ENCODE measurements around the gene REEP2. TPM values are rescaled to one million over a fixed set of nuclear protein-coding genes. Genes with fewer than 3 reads are reported as not detected.

The REEP2 gene
- total RNA-seq, 1 experiment from 2014 or later, result 49.0 TPM

DNA sequence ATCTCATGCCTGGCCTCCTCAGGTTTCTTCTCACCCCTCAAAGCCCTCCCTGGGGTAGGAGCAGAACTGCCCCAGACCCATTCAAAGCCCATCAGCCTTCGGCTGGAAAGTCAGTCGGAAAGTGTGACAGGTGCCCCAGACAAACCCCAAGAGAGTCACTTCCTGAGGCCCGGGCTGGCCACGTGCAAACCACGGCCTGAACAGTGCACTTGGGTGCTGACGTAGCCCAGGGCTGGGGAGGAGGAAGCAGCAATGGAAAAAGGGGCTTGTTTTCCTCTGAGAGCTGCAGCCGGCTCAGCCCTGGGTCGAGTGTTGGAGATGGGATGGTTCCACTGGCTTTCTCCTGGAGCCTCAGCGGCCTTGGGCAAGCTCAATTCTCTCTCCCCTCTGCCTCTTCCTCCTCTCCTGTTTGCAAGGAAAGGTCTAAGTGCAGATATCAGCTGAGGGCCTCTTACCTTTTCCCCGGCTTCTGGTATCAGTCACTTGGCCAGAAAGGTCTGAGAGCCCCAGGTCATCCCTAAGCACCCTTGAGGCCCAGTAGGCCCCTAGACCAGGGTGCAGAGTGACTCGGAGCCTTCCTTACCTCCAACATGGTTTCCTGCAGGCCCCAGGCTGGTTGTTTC, 20.6 kb downstream of the REEP2 start:
- H2BK5ac ChIP-seq (ENCODE audit: insufficient read length, low read length), result no peak overlapping the region
- no peak overlapping the region for H2BK15ac ChIP-seq (ENCODE audit: low read depth, low read length)
- H3K9me3 ChIP-seq (ENCODE audit: control insufficient read depth, low read depth, low read length), result no peaks in the 10 kb centered on the region
- no peaks in the 10 kb centered on the region for H3K79me1 ChIP-seq (ENCODE audit: insufficient read depth, low read depth, low read length, poor library complexity, severe bottlenecking)
- no peak for DNase-seq
- no peak overlapping the region for H3K4me2 ChIP-seq (ENCODE audit: insufficient read depth, insufficient read length, low read length)
- H4K91ac ChIP-seq (ENCODE audit: insufficient read length, low read depth, low read length), result no peak overlapping the region
- H3K4ac ChIP-seq (ENCODE audit: low read depth, low read length), result no peak overlapping the region
- H3K23ac ChIP-seq (ENCODE audit: insufficient read length, low read depth, low read length), result no peak overlapping the region
- no peak overlapping the region for H3K18ac ChIP-seq (ENCODE audit: insufficient read length, low read depth, low read length)
- H3K36me3 Mint-ChIP-seq (ENCODE audit: insufficient read depth in 1 of 3, low read depth in 3 of 3), result no peaks in the 10 kb centered on the region
- H3K23me2 ChIP-seq (ENCODE audit: insufficient read length, low read depth, low read length, poor library complexity, severe bottlenecking), result peaks cover 10% of the 10 kb centered on the region
- no peak overlapping the region; a peak in 1 of 7 replicates for H3K27ac Mint-ChIP-seq
- no peak overlapping the region for H3K56ac ChIP-seq (ENCODE audit: insufficient read length, low read depth, low read length)
- no peaks in the 10 kb centered on the region for H3K27me3 Mint-ChIP-seq (ENCODE audit: low read depth)
- H2AK5ac ChIP-seq (ENCODE audit: insufficient read length, low read length), result no peak overlapping the region
- H3T11ph ChIP-seq (ENCODE audit: low read length), result no peak overlapping the region
- no peaks in the 10 kb centered on the region; a peak in 1 of 5 replicates for H3K9me3 Mint-ChIP-seq
- H3K14ac ChIP-seq (ENCODE audit: insufficient read depth, low read length), result no peak overlapping the region
- TF ChIP-seq CTCF (conservative IDR thresholded peaks at IDR 0.05), result no peak
- no peak overlapping the region for H4K5ac ChIP-seq (ENCODE audit: insufficient read length, low read depth, low read length)
- H2BK20ac ChIP-seq (ENCODE audit: low read depth, low read length, poor library complexity, severe bottlenecking), result no peak overlapping the region
- no peaks in the 10 kb centered on the region for H4K20me1 ChIP-seq (ENCODE audit: control insufficient read depth, insufficient read depth, insufficient read length)
- WGBS (ENCODE audit: extremely low coverage, insufficient read length, low lambda C conversion rate), result no CpG with 5 or more reads among the region's 11 CpGs
- H2AFZ ChIP-seq (ENCODE audit: low read length), result no peak overlapping the region
- peaks cover 30 to 37% of the 10 kb centered on the region in 2 experiments for H3K4me1 Mint-ChIP-seq
- no peaks in the 10 kb centered on the region; the same call in 1 of the 2 replicates for H3K4me1 ChIP-seq (ENCODE audit: insufficient read depth, low read length)
- no peaks in the 10 kb centered on the region for H3K79me2 ChIP-seq (ENCODE audit: insufficient read depth, low read length)
- no peak overlapping the region for H4K8ac ChIP-seq (replicated peaks; ENCODE audit: insufficient read length, low read depth, low read length)
- no peak overlapping the region for H3K27ac ChIP-seq (ENCODE audit: insufficient read length, low read depth, low read length)
- H2BK12ac ChIP-seq (ENCODE audit: insufficient read length, low read depth, low read length), result no peak overlapping the region
- H3K4me3 Mint-ChIP-seq, result no peak overlapping the region
- H3K9ac ChIP-seq (ENCODE audit: extremely low read depth, insufficient read length, low read length), result no peak overlapping the region
- H2BK120ac ChIP-seq (ENCODE audit: low read depth, low read length, poor library complexity, severe bottlenecking), result no peak overlapping the region
- no peaks in the 10 kb centered on the region for H3K27me3 ChIP-seq (ENCODE audit: insufficient read depth, low read length)

Data from H9 (cell line).